ENCODE results near the gene PTPRD.

The PTPRD gene

DNA sequence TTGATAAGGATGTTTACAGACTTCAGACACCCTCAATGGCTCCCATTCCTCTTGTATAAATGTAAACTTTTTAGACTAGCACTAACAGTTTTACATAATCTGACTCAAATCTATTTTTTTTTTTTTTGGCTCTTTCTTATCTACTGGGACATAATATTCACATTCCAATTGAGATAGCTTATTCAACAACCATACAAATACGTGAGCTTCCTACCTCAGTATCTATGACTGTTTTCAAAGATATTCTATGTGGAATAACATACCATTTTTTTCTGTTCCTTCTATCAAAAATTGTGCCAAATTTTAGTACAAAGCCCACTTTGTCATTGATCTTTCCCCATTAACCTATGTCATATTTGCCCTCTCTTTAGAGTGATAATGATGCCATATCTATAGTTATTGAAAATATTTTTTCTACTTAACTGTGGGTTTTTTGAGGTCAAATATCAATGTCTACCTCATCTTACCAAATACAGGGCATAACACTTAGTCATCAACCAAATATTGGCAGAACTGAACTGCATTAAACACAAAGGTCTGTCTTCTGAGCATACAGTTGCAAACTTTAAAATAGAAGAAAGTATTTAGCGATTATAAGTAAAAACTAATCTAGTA lies 482.6 kb downstream of the PTPRD start:
- TF ChIP-seq ZNF274 (IDR thresholded peaks at IDR 0.05; ENCODE audit: low read depth, low read length): no peak
- H3K4me3 ChIP-seq (ENCODE audit: low read length): no peak overlapping the region

DNA sequence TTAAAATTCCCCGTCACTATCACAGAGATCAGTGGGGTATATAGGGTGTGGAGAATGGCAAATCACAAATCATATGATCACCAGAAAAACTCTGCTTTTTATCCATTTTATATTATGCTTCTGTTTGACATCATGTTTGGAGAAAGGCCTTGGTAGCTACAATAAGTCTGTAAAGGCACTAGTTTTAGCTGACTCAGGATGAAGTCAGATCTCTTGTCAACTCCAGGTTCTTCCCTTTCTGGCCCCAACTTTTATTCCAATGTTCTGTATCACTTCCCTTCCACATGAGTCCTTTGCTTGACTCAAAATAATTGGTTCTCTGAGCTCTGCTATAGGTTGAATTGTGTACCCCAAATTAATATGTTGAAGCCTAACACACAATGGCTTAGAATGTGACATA lies 484.9 kb downstream of the PTPRD start:
- TF ChIP-seq ZNF274 (IDR thresholded peaks at IDR 0.05; ENCODE audit: low read depth, low read length): no peak
- no peak overlapping the region for H3K4me3 ChIP-seq (ENCODE audit: low read length)

DNA sequence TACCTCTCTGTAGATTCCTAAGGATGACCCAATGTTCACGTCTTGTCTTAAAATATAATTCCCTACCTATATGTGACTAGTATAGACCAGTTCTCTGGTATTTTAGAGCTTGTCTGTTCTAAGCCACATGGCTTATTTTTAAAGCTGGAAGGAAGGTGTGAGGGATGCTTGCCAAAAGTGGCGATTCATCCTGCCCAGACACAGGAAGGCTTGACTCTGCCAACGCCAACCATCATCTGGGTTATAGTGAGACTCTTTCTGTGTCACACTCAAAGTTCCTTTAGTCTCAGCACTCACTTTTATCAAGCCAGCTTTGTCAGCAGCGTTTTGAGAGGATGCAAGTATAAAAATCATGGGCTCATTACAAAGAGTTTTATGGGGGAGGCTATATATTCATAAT lies 500.0 kb downstream of the PTPRD start:
- H3K4me3 ChIP-seq (ENCODE audit: low read length): no peak overlapping the region
- TF ChIP-seq ZNF274 (IDR thresholded peaks at IDR 0.05; ENCODE audit: low read depth, low read length): no peak

DNA sequence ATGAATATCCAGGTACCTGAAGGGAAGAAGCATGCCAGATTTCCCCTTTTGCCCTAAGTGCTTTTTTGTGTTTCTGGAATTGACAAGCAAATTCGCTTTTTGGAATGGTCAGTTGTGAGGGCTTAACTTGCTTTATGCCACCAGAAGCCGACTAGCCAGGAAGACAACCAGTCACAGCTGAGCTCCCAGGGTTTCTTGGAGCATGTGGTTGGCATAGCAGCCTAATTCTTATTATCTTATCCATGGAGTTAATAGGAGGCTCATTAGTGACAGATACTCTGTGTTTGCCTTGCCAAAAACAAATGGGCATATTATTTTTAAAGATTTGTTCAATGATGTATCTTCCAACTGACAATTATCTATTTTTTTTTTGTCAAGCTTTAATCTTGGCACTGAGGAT lies 500.7 kb downstream of the PTPRD start:
- H3K4me3 ChIP-seq (ENCODE audit: low read length): no peak overlapping the region
- TF ChIP-seq ZNF274 (IDR thresholded peaks at IDR 0.05; ENCODE audit: low read depth, low read length): no peak

DNA sequence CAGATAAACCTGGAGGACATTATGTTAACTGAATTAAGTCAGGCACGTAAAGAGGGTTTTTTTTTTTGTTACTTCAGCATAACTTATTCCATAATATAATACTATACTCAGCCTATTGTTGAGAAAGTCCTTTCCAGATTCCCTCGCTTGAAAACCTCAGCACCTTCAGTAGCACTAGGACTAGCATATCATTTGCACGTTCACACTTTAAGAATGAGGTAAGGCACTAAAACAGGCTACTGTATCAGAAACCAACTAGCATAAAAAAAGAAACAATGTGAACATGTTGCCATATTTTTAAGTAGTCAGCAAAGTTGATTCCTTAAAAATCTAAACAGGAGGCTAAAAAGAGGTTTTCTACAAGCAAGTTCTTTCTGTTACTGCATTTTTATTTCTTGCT lies 504.0 kb downstream of the PTPRD start:
- TF ChIP-seq ZNF274 (IDR thresholded peaks at IDR 0.05; ENCODE audit: low read depth, low read length): no peak

DNA sequence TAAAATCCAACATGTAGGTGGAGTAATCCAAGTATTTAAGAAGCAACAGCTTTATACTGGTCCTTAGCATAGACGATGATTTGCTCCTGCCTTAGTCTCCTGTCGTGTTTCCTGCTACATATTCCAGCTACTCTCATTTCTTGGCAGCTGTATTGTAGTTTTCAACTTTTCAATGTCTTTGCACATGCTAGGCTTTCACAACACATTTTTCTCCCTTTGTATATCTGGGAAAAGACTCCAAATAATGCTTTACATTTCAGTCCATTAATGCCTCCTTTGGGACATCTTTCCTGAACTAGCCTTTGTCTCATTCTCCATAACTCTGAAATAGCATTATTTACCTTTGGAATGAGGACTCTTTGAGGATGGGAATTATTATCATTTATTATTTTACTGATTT lies 508.0 kb downstream of the PTPRD start:
- H3K4me3 ChIP-seq (ENCODE audit: low read length): no peak overlapping the region
- no peak for TF ChIP-seq ZNF274 (IDR thresholded peaks at IDR 0.05; ENCODE audit: low read depth, low read length)

More for the DNA sequence above, 504.0 kb downstream of the PTPRD start:
- H3K4me3 ChIP-seq (ENCODE audit: low read length): no peak overlapping the region

DNA sequence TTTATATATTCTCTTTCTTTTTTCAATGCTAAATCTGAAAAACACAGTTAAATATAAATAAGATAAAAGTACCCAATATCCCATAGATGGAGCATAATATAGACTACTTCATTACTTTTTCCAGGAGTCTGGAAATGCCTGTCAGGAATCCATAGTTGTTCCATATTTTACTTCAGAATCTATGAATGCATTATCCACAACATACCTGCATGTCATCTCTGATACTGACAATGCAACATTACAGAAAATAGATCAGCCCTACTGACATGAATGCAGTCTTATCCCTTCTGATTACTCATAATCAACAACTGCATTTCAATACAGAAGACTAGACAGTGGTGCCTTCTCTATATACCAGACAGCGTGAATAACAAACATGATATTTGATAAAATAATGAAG lies 517.6 kb downstream of the PTPRD start:
- TF ChIP-seq ZNF274 (IDR thresholded peaks at IDR 0.05; ENCODE audit: low read depth, low read length): no peak
- H3K4me3 ChIP-seq (ENCODE audit: low read length): no peak overlapping the region

DNA sequence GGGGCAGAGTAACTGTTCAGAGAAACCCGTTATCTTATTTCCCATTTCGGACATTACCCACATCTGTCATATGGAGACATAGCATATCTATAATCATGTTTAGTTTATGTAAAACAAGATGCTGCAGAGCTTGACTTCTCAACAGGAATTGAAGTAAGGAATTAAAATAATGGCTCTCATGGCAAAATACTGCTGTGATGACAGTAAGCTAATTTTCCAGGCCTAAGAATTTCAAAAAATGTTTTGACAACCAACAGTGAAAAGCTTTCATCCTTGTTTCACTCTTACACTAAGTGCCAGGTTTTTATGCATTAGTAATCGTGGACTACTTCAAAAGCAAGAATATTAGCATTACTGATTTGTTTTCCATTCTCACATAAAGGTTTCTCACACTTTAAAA lies 518.2 kb downstream of the PTPRD start:
- no peak for TF ChIP-seq ZNF274 (IDR thresholded peaks at IDR 0.05; ENCODE audit: low read depth, low read length)
- no peak overlapping the region for H3K4me3 ChIP-seq (ENCODE audit: low read length)

DNA sequence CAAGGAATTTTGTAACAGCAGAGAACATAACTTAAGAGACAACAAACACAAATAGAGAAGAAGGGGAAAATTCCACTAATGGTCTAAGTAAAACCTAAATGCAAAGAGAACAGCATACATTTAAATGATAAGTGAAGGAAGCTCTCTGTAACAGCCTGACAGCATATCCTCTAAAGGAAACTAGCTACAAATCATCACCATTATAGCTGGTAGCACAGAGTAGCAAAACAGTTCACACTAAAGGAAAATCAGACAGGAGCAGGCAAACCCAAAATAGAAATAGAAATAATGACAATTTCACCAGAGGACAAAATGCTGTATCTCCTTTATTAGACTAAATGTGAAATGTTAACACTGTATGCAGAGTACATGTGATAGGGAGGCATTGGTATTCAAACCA lies 532.8 kb downstream of the PTPRD start:
- no peak for TF ChIP-seq ZNF274 (IDR thresholded peaks at IDR 0.05; ENCODE audit: low read depth, low read length)

DNA sequence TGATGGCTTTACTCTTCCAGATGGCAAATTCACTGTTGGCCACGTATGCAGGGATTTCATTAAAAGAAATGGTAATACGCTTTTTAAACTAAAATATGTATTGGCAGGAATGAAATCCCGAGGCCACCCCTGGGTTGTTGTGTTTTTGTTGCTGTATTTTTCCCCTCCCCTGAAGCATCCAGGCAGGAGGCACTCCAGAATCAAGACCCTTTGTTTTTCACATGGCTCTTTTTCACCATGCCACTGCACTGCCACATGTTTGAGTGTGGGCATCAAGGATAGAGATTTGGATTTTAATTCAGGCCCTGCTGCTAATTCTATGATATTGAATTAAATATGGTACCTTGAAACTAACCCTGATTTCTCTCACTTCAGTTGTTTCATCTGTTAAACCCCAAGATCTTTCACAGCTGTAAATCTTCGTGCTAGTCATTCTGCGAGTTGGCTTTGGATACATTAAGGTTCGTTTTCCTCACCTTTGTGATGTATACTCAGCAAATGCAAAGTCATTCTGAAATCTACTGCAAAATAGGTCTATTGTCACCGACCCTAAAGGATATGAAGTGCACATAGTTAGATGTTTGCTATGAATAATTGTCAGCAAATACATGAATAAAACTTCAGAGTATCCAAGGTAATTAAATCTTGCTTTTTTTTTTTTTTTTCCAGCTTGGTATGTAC lies 533.4 kb downstream of the PTPRD start:
- peak overlapping the region; percentile 14; the same call in 1 of the 2 replicates for H3K4me3 ChIP-seq (ENCODE audit: low read length)

More for the DNA sequence above, 532.8 kb downstream of the PTPRD start:
- no peak overlapping the region for H3K4me3 ChIP-seq (ENCODE audit: low read length)

DNA sequence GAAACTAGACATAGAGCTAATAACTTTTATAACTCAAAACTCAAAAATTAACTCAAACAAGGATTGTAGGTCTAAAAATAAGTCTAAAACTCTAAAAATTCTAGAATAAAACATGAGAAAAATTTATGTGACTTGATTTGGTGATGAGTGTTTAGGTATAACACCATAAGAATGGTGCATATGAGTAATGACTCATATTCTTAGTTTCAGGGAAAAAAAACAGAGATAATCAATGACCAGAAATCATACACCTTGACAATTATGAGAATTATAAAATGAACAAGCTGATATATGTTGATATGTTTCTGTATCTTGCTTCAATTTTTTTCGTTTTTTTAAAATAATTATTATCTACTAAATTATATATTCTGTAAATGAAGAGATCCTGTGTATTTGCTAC lies 541.2 kb downstream of the PTPRD start:
- no peak for TF ChIP-seq ZNF274 (IDR thresholded peaks at IDR 0.05; ENCODE audit: low read depth, low read length)

More for the DNA sequence above, 533.4 kb downstream of the PTPRD start:
- no peak for TF ChIP-seq ZNF274 (IDR thresholded peaks at IDR 0.05; ENCODE audit: low read depth, low read length)

DNA sequence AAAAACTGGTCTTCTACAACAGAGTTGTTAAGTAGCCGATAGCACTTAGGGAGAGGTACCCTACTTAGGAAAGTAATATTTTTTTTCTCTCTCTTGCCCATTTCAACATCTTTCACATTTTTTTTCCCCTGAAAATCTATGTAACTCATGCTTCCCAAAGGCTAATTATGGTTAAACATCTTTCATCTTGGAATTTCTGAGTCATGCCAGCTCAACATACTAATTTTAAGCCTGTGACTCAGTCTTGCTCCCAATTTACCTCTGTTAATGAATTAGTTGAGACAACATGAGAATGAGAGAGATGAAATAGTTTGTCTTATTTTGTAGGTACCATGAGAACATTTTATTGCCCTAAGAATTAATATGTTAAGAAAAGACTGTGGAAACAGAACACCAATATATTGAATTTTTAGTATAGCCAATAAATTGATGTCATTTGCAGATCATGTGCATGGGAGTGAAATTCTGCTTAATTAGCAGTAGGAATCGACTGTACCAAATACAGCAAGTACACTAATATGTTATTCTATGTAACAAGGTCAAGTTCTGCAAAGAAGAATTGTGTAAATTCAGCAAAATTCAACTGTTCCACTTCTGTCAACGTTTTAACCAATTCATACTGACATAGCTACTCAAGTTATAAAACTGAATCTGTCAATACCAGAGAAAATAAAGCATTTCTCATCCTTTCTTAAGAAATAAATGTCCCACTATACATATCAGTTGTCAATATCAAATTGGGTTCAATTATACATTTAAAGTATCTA lies 550.0 kb downstream of the PTPRD start:
- H3K4me3 ChIP-seq (ENCODE audit: low read length): no peak overlapping the region
- no peak for TF ChIP-seq ZNF274 (IDR thresholded peaks at IDR 0.05; ENCODE audit: low read depth, low read length)

More for the DNA sequence above, 541.2 kb downstream of the PTPRD start:
- H3K4me3 ChIP-seq (ENCODE audit: low read length): no peak overlapping the region

DNA sequence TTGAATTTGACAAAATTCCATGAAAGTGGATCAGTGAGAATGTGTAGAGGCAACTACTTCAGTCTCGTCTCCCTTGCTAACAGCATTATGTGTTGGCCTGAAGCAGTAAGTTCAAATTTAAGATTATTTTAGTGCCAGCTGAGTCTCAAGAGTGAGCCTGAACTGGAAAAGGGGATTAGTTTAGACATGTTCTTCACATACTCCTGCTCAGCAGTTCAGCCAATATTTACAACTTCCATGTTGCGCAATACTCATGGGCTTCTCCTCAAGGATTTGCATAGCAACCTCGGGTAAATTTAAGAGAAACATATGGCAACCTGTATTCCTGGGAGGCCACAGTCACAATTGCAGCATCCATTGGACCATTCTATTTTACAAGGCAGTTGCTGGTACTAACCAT lies 553.8 kb downstream of the PTPRD start:
- no peak for TF ChIP-seq ZNF274 (IDR thresholded peaks at IDR 0.05; ENCODE audit: low read depth, low read length)
- no peak overlapping the region for H3K4me3 ChIP-seq (ENCODE audit: low read length)

DNA sequence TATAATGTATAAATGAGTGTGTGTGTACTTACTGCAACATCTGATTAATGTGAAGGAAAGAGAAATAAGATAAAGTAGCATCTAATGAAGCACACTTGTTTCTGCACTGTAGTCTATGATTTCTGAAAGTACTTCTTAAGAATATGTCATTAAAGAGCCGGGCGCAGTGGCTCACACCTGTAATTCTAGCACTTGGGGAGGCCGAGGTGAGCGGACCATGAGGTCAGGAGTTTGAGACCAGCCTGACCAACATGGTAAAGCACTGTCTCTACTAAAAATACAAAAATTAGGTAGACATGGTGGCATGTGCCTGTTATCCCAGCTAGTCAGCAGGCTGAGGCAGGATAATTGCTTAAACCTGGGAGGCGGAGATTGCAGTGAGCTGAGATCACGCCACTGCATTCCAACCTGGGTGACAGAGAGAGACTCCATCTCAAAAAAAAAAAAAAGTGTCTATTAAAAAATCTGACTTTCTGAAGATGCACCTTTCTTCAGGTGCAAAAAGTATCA lies 556.9 kb downstream of the PTPRD start:
- TF ChIP-seq ZNF274 (IDR thresholded peaks at IDR 0.05; ENCODE audit: low read depth, low read length): no peak

DNA sequence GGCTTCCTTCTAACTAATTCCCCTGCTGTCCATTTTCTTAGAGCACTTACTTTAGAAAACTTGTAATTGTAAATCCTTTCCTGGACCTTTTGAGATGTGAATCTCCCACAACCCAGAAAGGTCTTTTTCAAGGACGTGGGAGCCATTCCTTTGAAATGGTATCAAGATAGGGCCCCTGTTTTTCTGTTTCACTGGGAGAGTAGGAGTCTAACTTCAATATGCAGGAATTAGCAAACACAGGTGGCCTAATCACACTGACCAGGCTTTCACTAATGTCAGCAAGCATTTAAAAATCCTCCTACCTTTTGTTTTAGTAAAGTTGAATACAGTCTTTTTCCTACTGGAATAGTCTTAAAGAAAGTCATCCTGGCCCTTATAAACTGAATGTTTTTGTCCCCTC lies 558.3 kb downstream of the PTPRD start:
- TF ChIP-seq ZNF274 (IDR thresholded peaks at IDR 0.05; ENCODE audit: low read depth, low read length): no peak
- H3K4me3 ChIP-seq (ENCODE audit: low read length): no peak overlapping the region

More for the DNA sequence above, 556.9 kb downstream of the PTPRD start:
- no peak overlapping the region for H3K4me3 ChIP-seq (ENCODE audit: low read length)

Data from GM08714 (cell line).